GM18526 (cell line): ENCODE measurements around the gene DPP6.

ENCODE experiments used
- POLR2A ChIP-seq: IDR thresholded peaks from 3 replicates; pipeline ENCODE4 v1.6.1; 2011; ENCODE audit not compliant: insufficient read length; ENCODE audit errors: extremely low read depth

DPP6 gene

GRCh38 chr7:154862153-154862791 lies 810.1 kb downstream of the DPP6 start:
- no peak for TF ChIP-seq POLR2A

- no peak for TF ChIP-seq POLR2A
These were observed 811.7 kb downstream of the DPP6 start for GRCh38 chr7:154863766-154864522.

- no peak for TF ChIP-seq POLR2A
These were observed 812.3 kb downstream of the DPP6 start for GRCh38 chr7:154864523-154864891.

DNA sequence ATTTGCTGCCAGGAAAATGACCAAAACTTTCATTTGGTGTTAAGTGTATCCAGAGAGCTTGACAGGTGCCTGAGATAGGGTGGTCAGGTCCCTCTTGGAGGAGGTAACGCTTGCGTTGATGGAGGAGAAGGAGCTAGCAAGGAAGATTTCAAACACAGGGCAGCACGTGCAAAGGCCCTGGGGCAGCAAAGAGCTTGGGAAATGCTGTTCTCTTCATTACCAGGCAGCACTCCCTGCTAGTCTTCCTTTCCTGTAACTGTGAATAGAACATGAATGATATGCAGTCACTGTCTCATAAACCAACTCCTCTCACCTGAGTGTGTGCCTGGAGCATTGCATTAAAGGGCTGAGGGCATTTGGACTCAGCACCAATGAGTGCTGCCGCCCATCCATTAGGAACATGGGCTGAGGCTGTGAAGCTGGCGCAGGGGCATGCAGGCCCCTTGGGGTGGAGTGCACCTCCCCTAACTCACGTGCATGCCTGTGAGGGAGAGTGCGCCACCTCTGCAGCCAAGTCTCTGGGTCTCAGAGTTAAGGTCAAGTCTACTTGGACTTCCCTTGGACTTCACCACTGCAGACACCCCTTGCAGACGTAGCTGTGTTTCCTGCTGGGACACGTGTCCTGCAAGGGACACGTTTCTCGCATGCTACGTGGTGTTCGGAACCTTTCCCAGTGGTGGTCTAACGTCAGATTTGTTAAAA lies 813.9 kb downstream of the DPP6 start:
- no peak for TF ChIP-seq POLR2A

DNA sequence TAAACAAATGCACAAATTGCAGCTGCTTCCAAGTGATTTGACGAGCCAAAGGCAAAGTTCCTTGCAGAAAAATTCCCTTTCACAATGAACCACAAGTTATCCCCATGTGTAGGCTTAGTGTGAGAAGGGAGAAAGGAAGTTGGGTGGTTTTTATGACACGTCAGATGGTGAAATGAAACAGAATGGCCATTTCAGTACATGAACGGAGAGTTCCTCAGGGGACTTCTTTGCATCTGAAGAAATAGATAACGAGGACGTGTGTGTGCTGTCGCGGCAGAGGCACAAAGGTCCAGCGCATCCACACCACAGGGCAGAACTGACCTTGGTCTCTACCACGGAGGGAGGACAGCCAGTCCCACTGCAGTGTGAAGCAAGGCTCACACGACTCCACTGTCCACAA lies 814.9 kb downstream of the DPP6 start:
- peak; percentile 24 for TF ChIP-seq POLR2A

DNA sequence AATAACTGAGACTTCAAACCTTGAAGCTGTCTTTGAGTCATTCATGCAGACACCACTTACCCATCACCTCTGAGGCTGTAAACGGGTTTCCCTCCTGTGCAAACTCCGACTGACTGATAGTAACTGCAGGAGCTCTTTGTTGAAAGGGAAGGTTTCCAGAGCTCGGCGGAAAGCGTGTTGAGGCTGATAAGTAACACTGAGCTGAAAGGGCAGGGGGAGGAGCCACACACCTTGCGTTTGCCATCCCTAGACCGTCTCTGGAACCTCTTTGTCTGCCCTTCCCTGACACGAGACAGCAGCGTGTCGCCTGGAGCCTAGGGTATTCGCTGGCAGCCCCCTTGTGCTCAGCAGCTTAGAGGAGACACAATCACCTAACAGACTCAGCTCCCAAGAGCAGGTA lies 816.7 kb downstream of the DPP6 start:
- TF ChIP-seq POLR2A = no peak

DNA sequence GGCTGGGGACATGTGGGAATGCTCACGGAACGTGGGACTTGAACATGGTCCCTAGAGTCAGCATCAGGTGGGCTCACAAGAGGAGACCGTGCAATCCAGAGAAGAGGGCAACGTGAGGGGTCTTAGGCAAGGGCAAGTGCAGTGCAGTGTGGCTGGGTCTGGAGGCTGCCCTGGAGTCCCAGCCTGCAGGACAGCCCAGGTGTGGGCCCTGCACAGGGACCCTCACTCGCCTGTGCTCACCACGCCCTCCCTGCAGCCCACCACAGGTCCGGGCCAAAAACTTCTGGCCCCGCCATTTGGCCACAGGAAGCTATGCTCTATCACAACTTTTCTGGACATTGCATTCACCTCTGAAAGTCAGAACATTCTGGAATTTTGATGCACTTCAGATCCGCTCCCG lies 817.2 kb downstream of the DPP6 start:
- no peak for TF ChIP-seq POLR2A

DNA sequence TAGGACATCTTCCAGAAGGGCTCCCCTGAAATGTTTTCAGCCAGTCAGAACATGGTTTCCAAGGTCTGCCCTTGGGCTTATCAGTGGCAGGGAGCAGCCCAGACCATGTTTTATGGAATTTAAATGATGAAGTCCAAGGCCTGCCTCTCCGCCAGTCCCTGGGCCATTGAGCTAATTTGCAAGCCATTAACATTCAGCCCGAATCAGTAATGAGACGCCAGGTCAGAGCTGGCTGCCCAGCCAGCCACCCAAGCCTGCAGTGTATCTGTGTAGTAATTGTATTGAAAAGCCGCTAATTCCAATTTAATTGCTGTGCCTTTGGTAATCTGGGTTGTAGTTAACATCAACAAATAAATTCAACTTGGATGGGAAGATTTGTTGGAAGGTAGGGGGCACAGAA lies 819.3 kb downstream of the DPP6 start:
- no peak for TF ChIP-seq POLR2A

DNA sequence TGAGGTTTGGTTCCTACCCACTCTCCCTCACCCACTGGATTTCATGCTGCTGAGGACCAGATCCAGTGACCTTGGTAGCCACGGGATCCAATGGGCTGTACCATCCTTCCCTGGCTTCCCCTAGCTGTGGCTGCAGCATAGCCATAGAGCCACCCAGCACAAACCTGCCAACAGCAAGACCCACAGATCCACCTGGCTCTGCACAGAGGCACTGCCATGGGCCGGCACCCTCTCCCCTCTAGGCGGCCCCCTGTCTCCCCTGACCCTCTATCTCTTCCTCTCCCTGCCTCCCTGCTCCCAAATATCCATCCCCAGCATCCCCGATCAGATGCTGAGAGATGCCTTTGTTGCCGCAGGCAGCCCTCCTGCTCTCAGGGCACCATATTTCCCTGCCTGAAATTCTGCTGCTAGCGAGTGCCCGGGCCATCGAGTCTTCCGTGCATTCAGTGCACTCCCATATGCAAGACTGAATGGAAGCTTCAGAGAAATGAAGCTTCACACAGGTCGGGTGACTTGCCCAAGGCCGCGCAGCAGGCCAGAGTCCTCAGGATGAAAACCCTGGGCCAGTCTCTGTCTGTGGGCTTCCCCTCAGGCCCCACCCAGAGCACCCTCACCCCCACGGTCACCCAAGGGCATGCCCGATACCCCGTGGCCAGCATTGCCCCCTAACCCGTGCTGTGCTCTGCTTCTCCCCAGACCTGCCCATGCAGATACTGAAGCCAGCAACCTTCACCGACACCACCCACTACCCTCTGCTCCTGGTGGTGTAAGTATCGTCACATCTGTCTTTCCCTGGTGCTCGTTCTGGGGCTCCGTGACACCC lies 819.9 kb downstream of the DPP6 start:
- no peak for TF ChIP-seq POLR2A

GRCh38 chr7:154872811-154873499 lies 820.8 kb downstream of the DPP6 start:
- TF ChIP-seq POLR2A = no peak

DNA sequence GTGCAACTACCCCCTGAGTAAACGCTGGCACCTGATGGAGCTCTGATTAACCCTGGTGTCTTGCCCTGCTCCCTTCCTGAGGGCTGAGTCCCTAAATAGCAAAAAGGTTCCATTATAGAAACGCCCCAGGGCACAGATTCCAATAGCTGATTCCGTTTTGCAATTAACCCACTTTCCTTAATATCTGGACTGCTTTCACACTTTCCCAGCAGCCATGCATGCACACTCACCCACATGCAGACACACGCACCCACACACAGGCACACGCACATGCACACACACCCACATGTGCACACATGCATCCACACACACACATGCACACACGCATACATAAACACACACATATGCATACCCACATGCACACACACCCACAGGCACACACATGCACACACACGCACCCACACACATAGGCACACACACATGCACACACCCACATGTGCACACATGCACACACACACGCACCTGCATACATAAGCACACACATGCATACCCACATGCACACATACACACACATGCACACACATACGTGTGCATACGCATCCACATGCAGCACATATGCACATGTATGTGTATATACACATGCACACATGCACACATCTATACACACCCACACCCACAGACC lies 821.4 kb downstream of the DPP6 start:
- TF ChIP-seq POLR2A = no peak

- TF ChIP-seq POLR2A = no peak
These were observed 822.4 kb downstream of the DPP6 start for GRCh38 chr7:154874409-154875113.

DNA sequence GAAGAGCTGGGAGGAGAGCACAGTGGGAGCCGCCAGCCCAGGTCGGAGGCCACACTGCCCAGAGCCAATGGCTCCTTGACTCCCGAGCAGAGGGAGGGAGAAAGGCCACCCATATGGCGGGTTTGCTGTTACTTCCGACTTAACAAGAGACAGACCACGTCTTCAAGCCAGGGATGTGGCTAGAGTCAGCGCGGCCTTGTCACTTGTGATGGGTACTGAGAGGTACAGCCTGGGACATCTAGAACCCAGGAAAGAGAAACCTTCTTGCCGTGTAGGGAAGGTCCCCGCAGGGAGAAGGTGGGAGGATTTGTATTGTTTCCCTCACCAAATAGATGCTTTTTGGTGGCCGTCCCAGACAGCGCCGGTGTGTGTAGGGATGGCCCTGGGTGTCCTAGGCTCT lies 823.1 kb downstream of the DPP6 start:
- TF ChIP-seq POLR2A = no peak

GRCh38 chr7:154876516-154876915 lies 824.3 kb downstream of the DPP6 start:
- no peak for TF ChIP-seq POLR2A
